GM12878 (cell line): ENCODE results near the gene FARS2. TPM values are rescaled to one million over a fixed set of nuclear protein-coding genes. Genes with fewer than 3 reads are reported as not detected.

ENCODE experiments used
- ATAC-seq: fragments of 200-7000 bp; cut with Tn5 transposase; 3 replicates; pipeline ENCODE4 v1.9.1; 2020; ENCODE audit warnings: mild to moderate bottlenecking, moderate library complexity
- BruUV-seq: library from RNA; stranded (reverse); fragments of 400-500 nt; replicated peaks from 2 replicates; lab custom pipeline; 2021; lab: Mats Ljungman, UMichigan
- CTCF ChIA-PET: fragments of 300-600 bp; sonication (Branson Sonifier 250); formaldehyde crosslinking; extraction: SDS; loops from one replicate; lab custom pipeline; 2021; ENCODE audit warnings: inconsistent platforms; lab: Yijun Ruan, JAX
- POLR2A ChIA-PET: fragments of 350-600 bp; formaldehyde crosslinking; extraction: SDS; loops from one replicate; lab custom pipeline; 2021; ENCODE audit warnings: inconsistent platforms; lab: Charles Lee
- RAD21 ChIA-PET: fragments of 300-600 bp; sonication (Branson Sonifier 250); formaldehyde crosslinking; loops from one replicate; lab custom pipeline; 2023; ENCODE audit warnings: antibody characterized with exemption; ENCODE audit not compliant: unreplicated experiment; lab: Charles Lee
- SMC1A ChIA-PET: fragments of 300-600 bp; sonication (Branson Sonifier 250); formaldehyde crosslinking; loops from one replicate; lab custom pipeline; 2023; ENCODE audit not compliant: unreplicated experiment, uncharacterized antibody; lab: Charles Lee
- DNase-seq: peaks from one replicate; pipeline ENCODE4 v3.0.0-alpha.2; 2011; ENCODE audit warnings: low read depth, low spot score
- FAIRE-seq: peaks from 3 replicates; lab custom pipeline; 2011; peaks lifted over from hg19 to GRCh38; lab: Jason Lieb, UNC
- H2AFZ ChIP-seq: 2 replicates; pipeline ENCODE4 v1.6.0; 2011; ENCODE audit warnings: low read depth, low read length, control low read depth; ENCODE audit not compliant: control insufficient read depth
- H3K27ac ChIP-seq: 2 replicates; pipeline ENCODE4 v1.5.1; 2011; ENCODE audit warnings: control low read depth; ENCODE audit not compliant: control insufficient read depth, insufficient read depth
- H3K27me3 ChIP-seq, 2 experiments: replicated peaks in 1 of 2; 2 replicates each; pipeline versions ENCODE4 v1.6.0 to v1.6.1; 2011; ENCODE audit warnings: low read length in 1 of 2; ENCODE audit not compliant: control insufficient read depth in 2 of 2, insufficient read depth in 2 of 2
- H3K36me3 ChIP-seq, 2 experiments: 2 replicates each; pipeline ENCODE4 v1.5.1; 2011; ENCODE audit warnings: low read length in 1 of 2; ENCODE audit not compliant: control insufficient read depth in 2 of 2, insufficient read depth in 2 of 2
- H3K4me1 ChIP-seq: 2 replicates; pipeline ENCODE4 v1.6.1; 2011; ENCODE audit warnings: mild to moderate bottlenecking, low read length, moderate library complexity, mixed read lengths; ENCODE audit not compliant: control insufficient read depth, insufficient read depth
- H3K4me2 ChIP-seq: 2 replicates; pipeline ENCODE4 v1.6.0; 2011; ENCODE audit warnings: control low read depth; ENCODE audit not compliant: control insufficient read depth, insufficient read depth
- H3K4me3 ChIP-seq: fragments of 200-600 bp; sonication (generic); 2 replicates; pipeline ENCODE4 v1.5.1; 2016
- H3K79me2 ChIP-seq: 2 replicates; pipeline ENCODE4 v1.6.0; 2011; ENCODE audit warnings: low read length; ENCODE audit not compliant: control insufficient read depth, insufficient read depth
- H3K9ac ChIP-seq: 2 replicates; pipeline ENCODE4 v1.8.0; 2011; ENCODE audit warnings: low read length, control low read depth, mixed read lengths; ENCODE audit not compliant: control insufficient read depth, insufficient read depth
- H3K9me3 ChIP-seq: replicated peaks from 3 replicates; pipeline ENCODE4 v1.5.1; 2011; ENCODE audit warnings: mild to moderate bottlenecking, low read length; ENCODE audit not compliant: control insufficient read depth, insufficient read depth
- H4K20me1 ChIP-seq: 2 replicates; pipeline ENCODE4 v1.6.0; 2011; ENCODE audit not compliant: control insufficient read depth, insufficient read depth
- CHD2 ChIP-seq: IDR thresholded peaks from 2 replicates; pipeline ENCODE4 v1.6.1; 2011; ENCODE audit warnings: low read depth, low read length, improper control_type of control experiment, borderline replicate concordance
- KLF5 ChIP-seq: fragments of 450-650 bp; IDR thresholded peaks from 2 replicates; pipeline ENCODE4 v1.6.1; 2014; ENCODE audit warnings: mild to moderate bottlenecking; ENCODE audit not compliant: partially characterized antibody
- SP1 ChIP-seq: IDR thresholded peaks from one replicate; pipeline ENCODE4 v1.6.1; 2011; ENCODE audit warnings: low read depth, low read length
- TAF1 ChIP-seq: IDR thresholded peaks from 2 replicates; pipeline ENCODE4 v1.6.1; 2011; ENCODE audit warnings: mild to moderate bottlenecking, low read depth, low read length, borderline replicate concordance
- WGBS: methylation state at CpG from one replicate; pipeline ENCODE4 v1.1.6; 2016; ENCODE audit warnings: low lambda C conversion rate; ENCODE audit not compliant: insufficient replicate concordance, insufficient coverage; ENCODE audit errors: missing lambda C conversion rate; 5-methylcytosine and 5-hydroxymethylcytosine counted together
- in situ Hi-C: fragments of 300-500 bp; cut with MboI; formaldehyde crosslinking; loops from 9 replicates; pipeline ENCODE4 v1.14.3; 2018; ENCODE audit warnings: mixed read lengths
- intact Hi-C: fragments of 100-400 bp; cut with micrococcal nuclease; formaldehyde crosslinking; loops from one replicate; pipeline ENCODE4 v1.14.2; 2022; ENCODE audit not compliant: unreplicated experiment
- polyA plus RNA-seq, 11 experiments: library from polyadenylated mRNA; depleted of rRNA in 4 of 11; unstranded in 6 of 11; stranded (reverse) in 5 of 11; fragments of >200 nt; fragmentation: Nextera tagmentation in 4 of 11; fragmentation: Illumina TruSeq in 1 of 11; extraction: Ambion mirVana in 4 of 11; extraction: Trizol in 1 of 11; gene quantifications; 1 replicate in 1 of 11; 2 replicates in 10 of 11; pipeline versions ENCODE4 v1.2.1 to v1.2.3, GENCODE V29; 2011 to 2016; ENCODE audit warnings: inconsistent platforms in 2 of 11, missing spikeins in 2 of 11, low read depth in 1 of 11
- total RNA-seq, 4 experiments: library from RNA; depleted of rRNA in 3 of 4; stranded (reverse); fragments of >200 nt in 3 of 4; fragmentation: Illumina TruSeq in 1 of 4; extraction: Trizol in 1 of 4; gene quantifications; 2 replicates each; pipeline versions ENCODE4 v1.2.1 to v1.2.3, GENCODE V29; 2013 to 2021
- TF ChIP-seq, protein P1 (sequence below): IDR thresholded peaks from 2 replicates; pipeline ENCODE4 v1.6.1; 2011; ENCODE audit warnings: low read depth, low read length, improper control_type of control experiment, borderline replicate concordance
- TF ChIP-seq, protein P2 (sequence below): fragments of 450-650 bp; IDR thresholded peaks from 2 replicates; pipeline ENCODE4 v1.6.1; 2017; ENCODE audit warnings: mild to moderate bottlenecking, moderate library complexity
- TF ChIP-seq, protein P3 (sequence below): fragments of 450-650 bp; formaldehyde crosslinking; IDR thresholded peaks from 2 replicates; pipeline ENCODE4 v1.5.0; 2022; ENCODE audit warnings: mild to moderate bottlenecking, missing genetic modification characterization

The FARS2 gene
- total and polyA plus RNA-seq, 10 of the 15 experiments (the other 5 are each of a cell fraction or from before 2014, with no cell fraction given), result 16.8 to 46.7 (median 25.6) TPM

DNA sequence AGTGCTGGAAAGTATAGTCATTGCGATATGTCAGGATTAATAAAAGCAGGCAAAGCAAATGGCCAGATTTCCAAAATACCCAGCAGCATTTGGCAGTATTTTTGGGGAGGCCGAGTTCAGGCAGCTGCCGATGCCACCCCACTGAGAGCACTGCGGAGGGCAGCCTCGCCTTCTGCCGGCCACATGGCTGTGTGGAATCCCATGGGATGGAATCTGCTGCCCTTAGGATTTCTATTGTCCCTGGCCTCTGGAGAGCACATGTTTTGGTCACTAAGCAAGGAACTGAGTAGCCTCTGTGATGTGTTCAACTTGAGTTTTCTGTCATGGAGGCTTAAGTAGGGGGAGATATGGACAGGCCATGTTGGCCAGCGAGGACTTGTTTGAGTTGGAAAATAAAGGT, 123.0 kb downstream of the FARS2 start:
- Histone ChIP-seq H3K36me3 (no peaks in the 10 kb centered on the region), H3K9me3 (no peaks in the 10 kb centered on the region), H3K4me1 (no peaks in the 10 kb centered on the region), H3K27me3 (no peaks in the 10 kb centered on the region), H3K79me2 (no peaks in the 10 kb centered on the region)
- DNase-seq (no peak), ATAC-seq (no peak)
- POLR2A ChIA-PET, result no interaction called here
- CTCF ChIA-PET, result interaction anchor here (0.6 to 1.1 kb wide), 2 partner anchors 45 to 241 kb away, joined by 3 to 4 read pairs; no protein-coding TSS in a partner anchor
- in situ Hi-C loops, result no loop called here
- SMC1A ChIA-PET, result interaction anchor here (1.0 kb wide), 1 partner anchor 240 kb away, joined by 3 read pairs; no protein-coding TSS in a partner anchor
- TF ChIP-seq, protein P1, sequence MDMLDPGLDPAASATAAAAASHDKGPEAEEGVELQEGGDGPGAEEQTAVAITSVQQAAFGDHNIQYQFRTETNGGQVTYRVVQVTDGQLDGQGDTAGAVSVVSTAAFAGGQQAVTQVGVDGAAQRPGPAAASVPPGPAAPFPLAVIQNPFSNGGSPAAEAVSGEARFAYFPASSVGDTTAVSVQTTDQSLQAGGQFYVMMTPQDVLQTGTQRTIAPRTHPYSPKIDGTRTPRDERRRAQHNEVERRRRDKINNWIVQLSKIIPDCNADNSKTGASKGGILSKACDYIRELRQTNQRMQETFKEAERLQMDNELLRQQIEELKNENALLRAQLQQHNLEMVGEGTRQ, result no peak
- TF ChIP-seq CHD2 (no peak), KLF5 (no peak), SP1 (no peak), TAF1 (no peak)
- TF ChIP-seq, protein P2, sequence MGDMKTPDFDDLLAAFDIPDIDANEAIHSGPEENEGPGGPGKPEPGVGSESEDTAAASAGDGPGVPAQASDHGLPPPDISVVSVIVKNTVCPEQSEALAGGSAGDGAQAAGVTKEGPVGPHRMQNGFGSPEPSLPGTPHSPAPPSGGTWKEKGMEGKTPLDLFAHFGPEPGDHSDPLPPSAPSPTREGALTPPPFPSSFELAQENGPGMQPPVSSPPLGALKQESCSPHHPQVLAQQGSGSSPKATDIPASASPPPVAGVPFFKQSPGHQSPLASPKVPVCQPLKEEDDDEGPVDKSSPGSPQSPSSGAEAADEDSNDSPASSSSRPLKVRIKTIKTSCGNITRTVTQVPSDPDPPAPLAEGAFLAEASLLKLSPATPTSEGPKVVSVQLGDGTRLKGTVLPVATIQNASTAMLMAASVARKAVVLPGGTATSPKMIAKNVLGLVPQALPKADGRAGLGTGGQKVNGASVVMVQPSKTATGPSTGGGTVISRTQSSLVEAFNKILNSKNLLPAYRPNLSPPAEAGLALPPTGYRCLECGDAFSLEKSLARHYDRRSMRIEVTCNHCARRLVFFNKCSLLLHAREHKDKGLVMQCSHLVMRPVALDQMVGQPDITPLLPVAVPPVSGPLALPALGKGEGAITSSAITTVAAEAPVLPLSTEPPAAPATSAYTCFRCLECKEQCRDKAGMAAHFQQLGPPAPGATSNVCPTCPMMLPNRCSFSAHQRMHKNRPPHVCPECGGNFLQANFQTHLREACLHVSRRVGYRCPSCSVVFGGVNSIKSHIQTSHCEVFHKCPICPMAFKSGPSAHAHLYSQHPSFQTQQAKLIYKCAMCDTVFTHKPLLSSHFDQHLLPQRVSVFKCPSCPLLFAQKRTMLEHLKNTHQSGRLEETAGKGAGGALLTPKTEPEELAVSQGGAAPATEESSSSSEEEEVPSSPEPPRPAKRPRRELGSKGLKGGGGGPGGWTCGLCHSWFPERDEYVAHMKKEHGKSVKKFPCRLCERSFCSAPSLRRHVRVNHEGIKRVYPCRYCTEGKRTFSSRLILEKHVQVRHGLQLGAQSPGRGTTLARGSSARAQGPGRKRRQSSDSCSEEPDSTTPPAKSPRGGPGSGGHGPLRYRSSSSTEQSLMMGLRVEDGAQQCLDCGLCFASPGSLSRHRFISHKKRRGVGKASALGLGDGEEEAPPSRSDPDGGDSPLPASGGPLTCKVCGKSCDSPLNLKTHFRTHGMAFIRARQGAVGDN, result no peak
- TF ChIP-seq, protein P3, sequence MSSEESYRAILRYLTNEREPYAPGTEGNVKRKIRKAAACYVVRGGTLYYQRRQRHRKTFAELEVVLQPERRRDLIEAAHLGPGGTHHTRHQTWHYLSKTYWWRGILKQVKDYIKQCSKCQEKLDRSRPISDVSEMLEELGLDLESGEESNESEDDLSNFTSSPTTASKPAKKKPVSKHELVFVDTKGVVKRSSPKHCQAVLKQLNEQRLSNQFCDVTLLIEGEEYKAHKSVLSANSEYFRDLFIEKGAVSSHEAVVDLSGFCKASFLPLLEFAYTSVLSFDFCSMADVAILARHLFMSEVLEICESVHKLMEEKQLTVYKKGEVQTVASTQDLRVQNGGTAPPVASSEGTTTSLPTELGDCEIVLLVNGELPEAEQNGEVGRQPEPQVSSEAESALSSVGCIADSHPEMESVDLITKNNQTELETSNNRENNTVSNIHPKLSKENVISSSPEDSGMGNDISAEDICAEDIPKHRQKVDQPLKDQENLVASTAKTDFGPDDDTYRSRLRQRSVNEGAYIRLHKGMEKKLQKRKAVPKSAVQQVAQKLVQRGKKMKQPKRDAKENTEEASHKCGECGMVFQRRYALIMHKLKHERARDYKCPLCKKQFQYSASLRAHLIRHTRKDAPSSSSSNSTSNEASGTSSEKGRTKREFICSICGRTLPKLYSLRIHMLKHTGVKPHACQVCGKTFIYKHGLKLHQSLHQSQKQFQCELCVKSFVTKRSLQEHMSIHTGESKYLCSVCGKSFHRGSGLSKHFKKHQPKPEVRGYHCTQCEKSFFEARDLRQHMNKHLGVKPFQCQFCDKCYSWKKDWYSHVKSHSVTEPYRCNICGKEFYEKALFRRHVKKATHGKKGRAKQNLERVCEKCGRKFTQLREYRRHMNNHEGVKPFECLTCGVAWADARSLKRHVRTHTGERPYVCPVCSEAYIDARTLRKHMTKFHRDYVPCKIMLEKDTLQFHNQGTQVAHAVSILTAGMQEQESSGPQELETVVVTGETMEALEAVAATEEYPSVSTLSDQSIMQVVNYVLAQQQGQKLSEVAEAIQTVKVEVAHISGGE, result no peak
- TF ChIP-seq, all 136 proteins: peak for 0
- H3K4me2 ChIP-seq, result no peak overlapping the region
- intact Hi-C loops, result no loop called here
- H3K4me3 ChIP-seq, result no peak overlapping the region
- WGBS, result 93% methylated on average over 7 of the region's 7 CpGs
- H3K27ac ChIP-seq, result no peak overlapping the region
- no peak overlapping the region for H2AFZ ChIP-seq
- no peak for FAIRE-seq
- RAD21 ChIA-PET, result interaction anchor here (2.1 kb wide), 1 partner anchor 241 kb away, joined by 6 read pairs; no protein-coding TSS in a partner anchor
- H3K9ac ChIP-seq, result no peak overlapping the region
- H4K20me1 ChIP-seq, result no peaks in the 10 kb centered on the region
- no TSS peak for BruUV-seq
